DND-41 (cell line): ENCODE measurements around the gene NYNRIN.

Experiments
- CTCF ChIP-seq: IDR thresholded peaks from 2 replicates; pipeline ENCODE4 v1.5.1; 2012; ENCODE audit warnings: borderline replicate concordance, low read length, moderate library complexity, mild to moderate bottlenecking; ENCODE audit not compliant: poor library complexity, severe bottlenecking; ENCODE audit errors: extremely low read depth
- EZH2 ChIP-seq: IDR thresholded peaks from 3 replicates; pipeline ENCODE4 v1.6.1; 2012; ENCODE audit warnings: borderline replicate concordance, low read depth, mild to moderate bottlenecking, moderate library complexity, low read length, inconsistent platforms; ENCODE audit not compliant: severe bottlenecking

GRCh38 chr14:24435998-24436354, 37.2 kb downstream of the NYNRIN start:
- TF ChIP-seq EZH2 (no peak), CTCF (no peak)
